ENCODE data around the gene ZNF467.

ZNF467 gene

DNA sequence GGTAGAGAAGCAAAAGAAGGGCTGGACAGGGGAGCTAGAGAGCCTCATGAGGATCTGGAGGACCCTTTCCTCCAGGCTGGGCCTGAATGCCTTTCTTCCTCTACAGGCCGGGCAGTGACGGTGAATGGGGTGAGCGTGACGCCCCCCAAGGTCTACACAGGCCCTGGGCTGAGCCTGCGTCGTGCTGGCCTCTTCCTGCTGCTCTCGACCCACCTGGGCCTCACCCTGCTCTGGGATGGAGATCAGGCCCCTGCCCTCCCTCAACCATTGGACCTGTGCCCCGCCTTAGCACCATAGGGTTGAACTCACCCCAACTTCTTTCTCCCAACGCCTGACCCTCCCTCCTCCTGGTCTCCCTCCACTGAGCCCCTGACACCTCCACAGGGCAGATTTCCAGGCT is 12.6 kb upstream of the ZNF467 start:
- DNase-seq (ENCODE audit: low spot score), result no peak

DNA sequence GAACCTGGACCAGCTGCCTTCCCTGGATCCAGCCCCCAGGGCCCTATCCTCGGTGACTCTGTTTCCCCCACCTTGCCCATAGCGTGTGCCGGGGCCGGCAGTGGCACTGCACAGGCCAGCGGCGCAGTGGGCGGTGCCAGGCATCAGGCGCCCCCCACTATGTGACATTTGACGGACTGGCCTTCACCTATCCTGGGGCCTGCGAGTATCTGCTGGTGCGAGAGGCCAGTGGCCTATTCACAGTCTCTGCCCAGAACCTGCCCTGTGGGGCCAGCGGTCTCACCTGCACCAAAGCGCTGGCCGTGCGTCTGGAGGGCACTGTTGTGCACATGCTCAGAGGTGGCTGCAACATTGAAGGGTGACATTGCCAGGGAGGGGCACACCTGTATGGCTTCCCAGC is 12.0 kb upstream of the ZNF467 start:
- DNase-seq (ENCODE audit: low spot score), result no peak

- DNase-seq (ENCODE audit: low spot score), result no peak
Observed at GRCh38 chr7:149784251-149784608, 10.8 kb upstream of the ZNF467 start.

DNA sequence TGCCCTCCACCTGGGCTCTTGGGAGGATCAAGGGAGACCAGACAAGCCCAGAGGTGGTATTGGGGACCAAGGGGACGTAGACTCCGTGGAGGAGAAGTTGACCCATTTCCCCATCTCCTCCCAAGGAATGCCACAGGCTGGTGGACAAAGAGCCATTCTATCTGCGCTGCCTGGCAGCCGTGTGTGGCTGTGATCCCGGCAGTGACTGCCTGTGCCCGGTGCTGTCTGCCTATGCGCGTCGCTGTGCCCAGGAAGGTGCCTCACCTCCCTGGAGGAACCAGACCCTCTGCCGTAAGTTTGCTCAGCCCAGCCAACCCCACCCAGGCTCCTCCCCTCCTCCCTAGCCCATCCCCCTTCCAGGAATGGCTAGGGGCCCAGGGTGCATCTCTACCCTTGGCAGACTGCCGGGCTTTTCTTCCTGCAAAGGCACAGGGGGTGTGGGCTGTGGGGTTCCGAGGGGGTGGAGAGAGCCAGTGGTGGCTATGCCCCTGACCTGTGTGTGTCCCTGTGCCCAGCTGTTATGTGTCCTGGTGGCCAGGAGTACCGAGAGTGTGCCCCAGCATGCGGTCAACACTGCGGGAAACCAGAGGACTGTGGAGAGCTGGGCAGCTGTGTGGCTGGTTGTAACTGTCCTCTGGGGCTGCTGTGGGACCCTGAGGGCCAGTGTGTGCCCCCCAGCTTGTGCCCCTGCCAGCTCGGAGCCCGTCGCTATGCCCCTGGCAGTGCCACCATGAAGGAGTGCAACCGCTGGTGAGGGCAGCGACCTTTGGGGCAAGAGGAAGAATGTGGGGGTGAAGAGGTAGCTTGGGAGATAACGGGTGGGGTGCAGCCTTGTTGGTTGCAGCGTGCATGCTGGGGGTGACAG is 10.2 kb upstream of the ZNF467 start:
- no peak for DNase-seq (ENCODE audit: low spot score)

GRCh38 chr7:149782682-149783345 is 9.4 kb upstream of the ZNF467 start:
- no peak for DNase-seq (ENCODE audit: low spot score)

DNA sequence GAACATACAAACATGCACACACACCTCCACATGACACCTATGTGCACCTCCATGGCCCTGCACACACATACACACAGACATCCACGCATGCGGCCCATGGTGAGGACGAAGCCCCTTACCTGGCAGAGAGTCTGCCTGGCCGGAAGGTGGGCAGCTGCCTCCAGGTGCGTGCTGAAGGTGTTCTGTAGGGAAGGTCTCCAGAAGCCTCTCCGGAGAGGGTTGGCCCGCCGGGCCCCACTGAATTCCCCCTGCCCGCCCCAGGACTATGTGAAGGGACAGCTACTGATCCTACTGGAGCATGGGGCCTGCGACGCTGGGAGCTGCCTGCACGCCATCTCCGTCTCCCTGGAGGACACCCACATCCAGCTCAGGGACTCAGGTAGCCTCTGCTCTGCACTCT is 8.5 kb upstream of the ZNF467 start:
- no peak for DNase-seq (ENCODE audit: low spot score)

- DNase-seq (ENCODE audit: low spot score), result no peak
Observed at GRCh38 chr7:149780636-149781419, 7.4 kb upstream of the ZNF467 start.

DNA sequence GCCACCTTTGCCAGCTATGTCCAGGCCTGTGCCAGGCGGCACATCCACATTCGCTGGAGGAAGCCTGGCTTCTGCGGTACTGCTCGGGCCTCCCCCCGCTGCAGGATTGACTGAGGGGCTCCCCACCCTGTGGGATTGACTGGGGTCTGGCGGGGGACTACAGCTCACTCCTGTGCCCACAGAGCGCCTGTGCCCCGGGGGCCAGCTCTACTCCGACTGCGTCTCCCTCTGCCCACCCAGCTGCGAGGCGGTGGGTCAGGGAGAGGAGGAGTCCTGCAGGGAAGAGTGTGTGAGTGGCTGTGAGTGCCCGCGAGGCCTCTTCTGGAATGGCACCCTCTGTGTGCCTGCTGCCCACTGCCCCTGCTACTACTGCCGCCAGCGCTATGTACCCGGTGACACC is 6.7 kb upstream of the ZNF467 start:
- no peak for DNase-seq (ENCODE audit: low spot score)

DNA sequence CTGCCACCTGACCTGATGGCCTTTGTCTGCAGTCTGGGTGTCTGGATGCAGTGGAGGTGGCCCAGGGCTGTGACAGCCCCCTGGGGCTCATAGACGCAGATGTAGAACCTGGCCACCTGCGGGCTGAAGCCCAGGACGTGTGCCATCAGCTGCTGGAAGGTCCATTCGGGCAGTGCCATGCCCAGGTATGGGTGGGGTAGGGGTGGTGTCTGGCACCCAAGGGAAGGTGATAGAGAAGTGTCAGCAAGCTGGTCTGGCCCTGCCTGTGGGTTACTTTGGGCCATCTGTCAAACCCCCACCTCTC is 6.1 kb upstream of the ZNF467 start:
- no peak for DNase-seq (ENCODE audit: low spot score)

- DNase-seq (ENCODE audit: low spot score), result no peak
Observed at GRCh38 chr7:149778696-149779501, 5.5 kb upstream of the ZNF467 start.

DNA sequence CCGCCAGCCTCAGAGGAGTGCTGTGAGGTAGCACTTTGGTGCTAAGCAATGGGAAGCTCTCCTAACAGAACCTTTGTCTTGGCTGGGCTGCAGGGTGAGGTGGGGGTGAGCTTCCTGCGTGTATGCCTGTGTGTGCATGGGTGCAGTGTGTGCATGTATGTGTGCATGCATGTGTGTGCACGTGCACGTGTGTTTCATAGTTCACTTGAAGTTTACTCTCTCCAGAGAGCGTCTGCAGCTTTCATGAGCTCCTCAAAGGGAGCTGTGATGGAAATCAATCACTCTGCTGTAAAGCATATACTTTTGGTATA is 4.9 kb upstream of the ZNF467 start:
- DNase-seq (ENCODE audit: low spot score), result no peak

- no peak for DNase-seq (ENCODE audit: low spot score)
Observed at GRCh38 chr7:149777551-149778326, 4.4 kb upstream of the ZNF467 start.

GRCh38 chr7:149776848-149777407 is 3.5 kb upstream of the ZNF467 start:
- no peak for DNase-seq (ENCODE audit: low spot score)

GRCh38 chr7:149776289-149776688 is 2.9 kb upstream of the ZNF467 start:
- no peak for DNase-seq (ENCODE audit: low spot score)

DNA sequence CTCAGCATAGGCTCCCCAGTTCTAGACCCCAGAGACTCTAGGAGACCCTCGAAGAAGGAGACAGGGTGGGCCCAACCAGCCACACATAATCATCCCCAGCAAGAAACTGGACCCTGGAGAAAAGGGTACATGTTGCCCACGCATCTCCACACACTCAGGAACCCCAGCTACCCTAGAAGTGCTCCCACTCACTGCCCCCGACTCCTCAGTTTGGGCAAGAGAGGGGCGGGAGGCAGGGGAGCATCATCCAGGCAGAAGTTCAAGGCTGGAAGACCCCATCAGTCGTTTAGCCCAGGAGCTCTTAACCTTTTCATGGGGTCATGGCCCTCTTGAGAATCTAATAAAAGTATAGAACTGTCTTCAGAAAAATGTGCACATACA is 1.8 kb upstream of the ZNF467 start:
- DNase-seq (ENCODE audit: low spot score), result no peak

DNA sequence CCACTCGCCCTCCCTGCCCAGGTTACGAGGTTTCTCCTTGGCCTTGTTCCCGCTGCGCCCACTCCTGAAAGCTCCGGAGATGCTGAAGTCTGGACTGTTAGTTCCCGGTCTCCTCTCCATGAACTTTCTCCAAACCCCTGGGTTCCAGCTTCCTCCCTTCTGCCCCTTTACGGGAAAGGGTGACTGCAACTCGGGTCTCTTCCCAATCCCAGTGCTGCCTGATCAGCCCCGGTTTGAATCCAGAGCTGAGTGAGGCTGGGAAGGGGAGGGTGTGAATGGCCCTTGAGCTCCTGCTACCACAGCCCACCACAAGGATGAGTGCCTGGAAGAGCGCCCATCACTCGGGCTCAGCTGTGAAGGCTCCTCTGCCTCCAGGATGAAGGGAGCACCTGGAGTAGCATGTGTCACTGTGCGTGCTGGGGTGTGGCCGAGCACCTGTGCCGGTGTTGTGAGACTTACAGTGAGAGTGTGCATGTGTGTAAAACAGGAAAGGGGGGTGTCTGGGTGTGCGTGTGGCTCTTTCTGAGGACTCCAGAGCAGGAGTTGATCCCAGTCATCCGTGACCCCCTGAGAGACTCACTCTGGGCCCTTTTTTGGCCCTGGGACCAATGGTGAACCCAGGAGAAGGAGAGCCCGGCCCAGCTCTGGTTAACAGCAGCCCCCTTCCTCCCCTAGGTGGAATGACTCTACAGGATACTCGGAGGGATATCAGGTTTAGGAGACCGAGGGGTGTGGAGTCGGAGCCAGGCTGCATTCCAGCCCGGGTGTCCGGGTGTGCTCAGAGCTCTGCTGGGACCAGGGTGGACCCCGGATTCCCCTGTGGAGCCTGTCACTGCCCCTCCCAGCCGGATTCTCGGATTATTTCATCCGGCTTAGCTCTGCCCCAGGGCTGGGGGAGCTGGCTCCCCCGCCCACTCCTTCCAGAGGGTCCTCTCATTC is 1.1 kb upstream of the ZNF467 start:
- no peak for DNase-seq (ENCODE audit: low spot score)

DNA sequence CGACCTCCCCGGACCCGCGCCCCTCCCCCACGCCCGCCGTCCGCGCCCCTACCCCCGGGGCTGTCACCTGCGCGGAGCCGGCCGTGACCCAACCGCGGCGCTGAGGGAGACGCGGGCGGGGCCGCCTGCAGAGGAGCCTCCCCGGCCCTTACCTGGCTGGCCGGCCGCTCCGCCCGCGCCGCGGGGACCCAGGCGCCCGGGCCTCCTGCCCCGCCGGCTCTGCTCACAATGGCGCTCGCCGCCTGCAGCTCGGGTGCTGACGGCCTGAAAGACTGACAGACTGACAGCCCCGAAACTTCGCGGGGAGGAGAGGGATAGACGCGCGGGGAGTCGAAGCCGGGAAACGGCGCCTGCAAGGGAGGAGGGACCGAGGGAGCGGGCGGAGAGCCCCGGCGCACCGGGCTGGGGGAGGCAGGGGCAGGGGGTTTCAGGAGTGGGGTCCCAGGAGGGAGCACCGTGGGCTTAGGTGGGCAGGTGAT is 393 bp downstream of the ZNF467 start:
- DNase-seq (ENCODE audit: low spot score), result no peak

GRCh38 chr7:149772241-149772955 is 990 bp downstream of the ZNF467 start:
- no peak for DNase-seq (ENCODE audit: low spot score)

GRCh38 chr7:149771720-149772240 is 1.6 kb downstream of the ZNF467 start:
- peak; percentile 98 for DNase-seq (ENCODE audit: low spot score)
